Measurements from ENCODE around the gene ENPEP.
A peak's percentile ranks its signal among the peaks of the same experiment; 100 is the strongest.

DNA sequence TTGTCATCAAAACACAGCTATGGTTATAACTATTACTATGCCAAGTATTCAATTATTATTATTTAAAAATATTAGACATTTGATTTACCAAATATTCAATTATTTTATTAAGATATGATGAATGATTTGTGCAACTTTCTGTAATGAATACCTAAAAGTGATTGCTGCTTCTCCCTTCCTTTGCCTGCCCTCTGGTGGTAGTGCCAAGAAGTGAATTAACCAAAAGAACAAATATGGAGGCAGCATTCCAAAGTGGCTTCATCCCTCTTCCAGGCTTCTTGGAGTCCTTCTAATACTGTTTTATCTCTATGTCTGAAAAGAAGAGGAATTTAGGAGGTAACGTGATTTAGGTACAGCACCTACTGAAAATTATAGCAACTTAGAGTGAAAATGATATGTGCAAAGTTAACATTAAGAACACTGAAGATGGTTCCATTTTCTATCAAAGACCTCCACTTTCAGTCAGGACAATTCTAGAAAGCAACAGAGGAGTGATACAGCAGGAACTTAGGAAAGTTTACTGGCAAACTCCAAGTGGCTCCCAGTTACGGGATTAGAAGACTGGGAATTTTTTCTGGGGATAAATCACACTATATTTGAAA lies 43.0 kb downstream of the ENPEP start:
- no peak for TF ChIP-seq POLR2A (IDR thresholded peaks at IDR 0.05)
- TF ChIP-seq, protein P1, sequence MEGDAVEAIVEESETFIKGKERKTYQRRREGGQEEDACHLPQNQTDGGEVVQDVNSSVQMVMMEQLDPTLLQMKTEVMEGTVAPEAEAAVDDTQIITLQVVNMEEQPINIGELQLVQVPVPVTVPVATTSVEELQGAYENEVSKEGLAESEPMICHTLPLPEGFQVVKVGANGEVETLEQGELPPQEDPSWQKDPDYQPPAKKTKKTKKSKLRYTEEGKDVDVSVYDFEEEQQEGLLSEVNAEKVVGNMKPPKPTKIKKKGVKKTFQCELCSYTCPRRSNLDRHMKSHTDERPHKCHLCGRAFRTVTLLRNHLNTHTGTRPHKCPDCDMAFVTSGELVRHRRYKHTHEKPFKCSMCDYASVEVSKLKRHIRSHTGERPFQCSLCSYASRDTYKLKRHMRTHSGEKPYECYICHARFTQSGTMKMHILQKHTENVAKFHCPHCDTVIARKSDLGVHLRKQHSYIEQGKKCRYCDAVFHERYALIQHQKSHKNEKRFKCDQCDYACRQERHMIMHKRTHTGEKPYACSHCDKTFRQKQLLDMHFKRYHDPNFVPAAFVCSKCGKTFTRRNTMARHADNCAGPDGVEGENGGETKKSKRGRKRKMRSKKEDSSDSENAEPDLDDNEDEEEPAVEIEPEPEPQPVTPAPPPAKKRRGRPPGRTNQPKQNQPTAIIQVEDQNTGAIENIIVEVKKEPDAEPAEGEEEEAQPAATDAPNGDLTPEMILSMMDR (IDR thresholded peaks at IDR 0.05), result peak; percentile 40 to 78 (median 59)
